ENCODE data around the gene ZXDC. TPM values are rescaled to one million over a fixed set of nuclear protein-coding genes. Genes with fewer than 3 reads are reported as not detected.

The ZXDC gene
- total RNA-seq, 2 experiments from 2014 or later = 26.6 to 27.3 TPM

Other genes with a start within 250 kb of the ZXDC start
- gene KLF15, start 118.5 kb downstream of the ZXDC start, total RNA-seq = not detected
- gene CFAP100, start 81.0 kb downstream of the ZXDC start, total RNA-seq = not detected
- under 1 TPM in 1 of 2 experiments, not detected in 1; 0.13 TPM for gene UROC1, start 41.9 kb upstream of the ZXDC start, total RNA-seq
- gene CHST13, start 48.3 kb upstream of the ZXDC start, total RNA-seq = not detected
- gene C3orf22, start 83.0 kb upstream of the ZXDC start, total RNA-seq = not detected
- gene TXNRD3, start 179.2 kb upstream of the ZXDC start, total RNA-seq = 1 to 10 TPM; 1.0 to 1.3 TPM
- gene CHCHD6, start 228.3 kb upstream of the ZXDC start, total RNA-seq = 1 to 10 TPM; 5.1 to 6.2 TPM